GM19238 (cell line): ENCODE data around the gene BLID.

Experiments
- DNase-seq: peaks from one replicate; pipeline ENCODE4 v3.0.0; 2011; ENCODE audit warnings: low spot score; ENCODE audit not compliant: insufficient read length

BLID gene

DNA sequence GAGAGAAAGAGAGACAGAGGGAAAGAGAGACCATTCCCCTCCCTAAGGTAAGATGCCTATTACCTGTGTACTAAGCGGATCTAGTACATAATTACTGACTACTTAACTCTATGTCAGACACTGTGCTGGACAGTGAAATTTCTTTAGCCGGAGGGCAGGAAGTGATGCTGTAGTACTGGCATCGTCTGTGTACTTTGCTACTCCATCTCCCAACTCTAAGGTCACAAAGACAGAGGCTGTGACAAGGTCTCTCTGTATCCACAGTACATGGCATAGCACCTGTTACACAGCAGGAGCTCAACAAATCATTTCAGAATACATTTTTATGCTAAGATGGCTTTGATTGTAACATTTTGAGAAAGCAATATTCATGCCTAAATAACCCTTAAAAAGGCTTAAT lies 9.0 kb downstream of the BLID start:
- DNase-seq, result no peak

DNA sequence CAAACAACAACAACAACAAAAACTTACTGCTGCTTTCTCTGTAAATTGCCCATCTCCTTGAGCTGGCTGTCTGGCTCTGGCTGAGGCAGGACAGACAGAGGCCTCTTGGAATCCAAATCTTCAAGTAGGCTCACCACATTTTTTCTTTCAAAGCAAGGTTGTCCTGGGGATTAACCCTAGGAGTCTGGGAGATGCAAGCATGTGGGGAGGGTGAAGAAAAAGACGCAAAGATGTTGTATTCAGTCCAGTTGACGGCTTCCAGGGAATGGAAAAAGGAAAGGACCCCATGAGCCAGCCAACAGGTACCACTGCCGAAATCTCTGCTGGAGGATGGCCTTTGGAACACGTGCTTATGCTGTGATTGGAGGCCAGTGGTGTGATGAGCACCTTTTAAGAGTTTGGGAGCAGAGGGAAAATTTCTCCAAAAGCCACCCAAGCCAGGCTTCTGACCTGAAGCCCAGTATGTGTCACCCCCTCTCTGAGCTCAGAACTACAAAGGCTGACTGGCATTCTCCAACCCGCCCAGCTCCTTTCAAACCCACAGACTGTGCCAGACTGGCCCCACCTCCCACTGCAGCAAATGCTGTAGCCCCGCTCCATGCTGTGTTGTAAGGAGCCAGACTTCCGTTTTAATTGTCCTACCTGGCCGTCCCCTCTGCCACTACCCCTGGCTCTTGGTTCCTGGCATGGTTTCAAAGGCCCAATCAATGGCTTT lies 10.8 kb downstream of the BLID start:
- no peak for DNase-seq

DNA sequence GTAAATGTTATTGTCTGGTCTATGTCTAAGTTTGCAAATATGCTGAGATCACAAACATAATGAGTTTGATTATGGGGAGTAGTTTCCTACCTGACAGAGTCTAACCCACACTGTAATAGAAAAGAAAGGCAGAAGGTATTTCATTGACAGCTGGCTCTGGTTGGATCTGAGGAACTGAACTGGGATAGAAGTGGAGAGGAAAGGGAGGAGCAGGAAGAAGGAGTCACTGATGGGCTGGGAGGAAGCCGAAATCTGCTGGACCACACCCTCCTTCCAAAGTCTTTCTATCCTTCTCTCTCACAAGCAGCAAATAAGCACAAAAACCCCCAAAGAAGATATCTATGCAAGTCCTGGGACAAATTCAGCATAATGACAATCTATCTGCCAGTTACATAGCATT lies 11.7 kb downstream of the BLID start:
- DNase-seq, result no peak

DNA sequence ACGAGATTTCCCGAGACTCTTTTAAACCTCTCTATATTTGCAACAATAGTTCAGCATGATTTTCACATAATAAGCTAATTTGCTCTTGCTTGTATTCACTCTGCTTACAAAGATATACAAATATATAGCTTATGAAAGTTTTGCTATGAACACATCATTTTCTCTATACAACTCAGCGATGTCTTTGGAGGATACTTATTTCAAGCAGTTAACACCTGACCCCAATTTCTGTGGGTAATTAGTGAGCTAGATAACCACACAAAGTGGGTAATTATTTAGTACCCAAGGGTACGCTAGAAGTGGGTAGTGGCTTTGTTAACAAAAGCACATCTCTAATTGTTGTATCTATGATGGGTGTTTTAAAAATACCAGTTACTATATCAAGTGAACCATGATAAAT lies 12.3 kb downstream of the BLID start:
- no peak for DNase-seq

DNA sequence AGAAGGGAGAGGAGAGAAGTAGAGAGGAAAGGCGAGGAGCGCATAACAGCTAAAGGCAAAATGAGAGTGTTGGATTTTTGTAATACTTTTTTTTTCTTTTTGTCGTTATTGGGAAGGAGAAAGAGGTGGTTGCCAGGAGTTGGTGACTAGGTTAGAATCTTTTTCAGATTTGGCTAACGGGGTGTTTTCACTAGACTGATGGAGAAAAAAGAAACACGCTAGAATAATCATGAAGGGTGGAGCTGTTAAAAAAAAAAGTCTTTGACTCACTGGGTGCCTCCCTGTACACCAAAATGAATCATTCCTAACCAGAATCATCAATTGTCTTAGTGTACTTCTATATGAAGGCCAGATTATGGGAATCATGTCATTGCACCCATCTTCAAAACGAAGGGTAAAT lies 12.7 kb downstream of the BLID start:
- no peak for DNase-seq

DNA sequence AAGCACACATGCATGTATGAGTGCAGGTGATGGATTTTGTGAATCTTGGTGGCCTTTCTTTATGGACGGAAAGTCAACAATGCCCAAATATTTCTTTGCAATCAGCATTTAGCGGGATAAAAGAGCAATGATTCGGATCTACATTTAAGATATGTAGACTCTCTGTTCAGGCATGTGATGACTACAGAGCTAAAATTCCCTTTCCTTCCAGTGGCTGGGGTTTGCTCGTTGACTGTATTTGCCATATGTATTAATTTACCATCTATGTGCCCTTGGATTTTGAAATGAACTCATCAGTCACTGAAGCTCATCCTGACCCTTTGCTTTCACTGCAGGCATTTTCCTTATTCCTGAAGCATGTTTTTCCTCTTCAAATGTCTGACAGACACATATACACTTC lies 13.6 kb downstream of the BLID start:
- no peak for DNase-seq

DNA sequence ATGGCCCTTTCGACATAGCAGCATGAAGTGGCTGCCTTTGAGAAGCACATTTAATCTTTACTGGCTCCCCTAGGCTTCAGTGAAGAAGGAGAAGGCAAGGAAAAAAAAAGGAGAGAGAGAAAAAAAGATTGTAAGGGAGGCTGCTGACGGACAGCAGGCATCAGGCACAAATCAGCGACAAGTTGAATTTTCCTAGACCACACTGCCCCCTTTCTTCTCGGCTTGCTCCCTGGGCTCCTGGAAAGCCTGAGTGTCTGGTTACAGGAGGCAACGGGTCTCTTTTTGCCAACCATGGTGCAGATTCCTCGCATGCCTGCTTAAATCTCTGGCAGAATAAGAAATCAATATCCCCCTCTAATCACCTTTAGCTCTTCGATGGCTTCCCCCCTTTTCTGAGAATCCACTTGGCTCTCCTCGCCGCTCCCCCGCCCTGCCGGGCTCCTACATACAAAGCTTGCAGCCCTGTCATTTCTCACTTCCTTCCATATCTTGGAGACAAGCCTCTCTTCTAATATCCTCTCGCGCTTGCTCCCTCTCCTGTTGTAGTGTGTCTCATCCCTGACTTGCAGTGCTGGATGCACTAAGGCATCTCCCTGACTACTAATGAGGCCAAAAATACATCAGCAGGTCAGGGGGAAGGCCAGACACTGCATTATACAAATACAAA lies 14.3 kb downstream of the BLID start:
- DNase-seq, result no peak

DNA sequence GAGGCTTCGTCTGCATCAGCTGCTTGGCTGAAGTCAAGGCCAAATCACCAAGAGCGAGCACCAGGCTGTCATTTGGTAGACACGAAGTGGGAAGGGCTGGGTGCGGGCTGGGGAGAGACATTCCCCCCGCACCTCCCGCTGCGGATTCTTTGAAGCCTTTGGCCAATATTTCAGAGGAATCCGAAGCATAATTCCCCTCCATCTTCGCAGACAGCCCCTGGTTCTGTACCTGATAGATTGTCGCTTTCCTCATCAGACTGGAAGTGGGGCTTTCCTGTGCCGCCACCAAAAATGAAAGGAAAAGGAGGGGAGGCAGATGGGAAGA lies 15.3 kb downstream of the BLID start:
- no peak for DNase-seq

DNA sequence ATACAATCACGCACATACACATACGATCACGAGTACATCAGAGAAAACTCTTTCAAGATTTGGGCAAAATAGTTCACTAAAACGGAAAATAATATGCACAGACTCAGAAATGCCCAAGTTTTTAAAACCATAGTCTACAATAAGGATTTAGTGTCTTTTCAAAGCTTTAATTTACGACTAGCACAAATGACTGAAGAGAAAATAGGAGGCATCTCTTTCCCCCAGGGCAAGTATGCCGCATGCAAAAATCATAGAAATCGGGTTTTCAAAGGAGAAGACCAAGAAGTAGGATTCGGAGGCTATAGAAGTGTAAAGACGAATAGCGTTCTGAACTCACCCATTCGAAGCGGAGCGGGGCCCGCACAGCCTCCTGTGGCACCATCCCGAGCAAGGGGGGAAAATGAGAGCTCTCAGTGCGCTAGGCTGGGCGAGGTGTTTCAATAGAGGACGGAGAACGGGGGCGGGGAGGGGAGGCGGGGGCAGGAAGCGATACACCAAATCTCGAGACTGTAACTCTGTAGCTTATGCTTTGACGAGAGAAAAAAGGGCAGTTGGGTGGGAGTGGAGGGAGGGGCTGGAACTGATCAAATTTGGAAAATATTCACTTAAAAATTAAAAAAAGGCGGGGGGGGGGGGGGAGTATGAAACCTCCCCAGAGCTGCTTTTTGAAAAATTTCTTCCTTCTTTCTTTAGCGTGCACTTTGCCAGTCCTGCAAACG lies 15.8 kb downstream of the BLID start:
- DNase-seq, result no peak

DNA sequence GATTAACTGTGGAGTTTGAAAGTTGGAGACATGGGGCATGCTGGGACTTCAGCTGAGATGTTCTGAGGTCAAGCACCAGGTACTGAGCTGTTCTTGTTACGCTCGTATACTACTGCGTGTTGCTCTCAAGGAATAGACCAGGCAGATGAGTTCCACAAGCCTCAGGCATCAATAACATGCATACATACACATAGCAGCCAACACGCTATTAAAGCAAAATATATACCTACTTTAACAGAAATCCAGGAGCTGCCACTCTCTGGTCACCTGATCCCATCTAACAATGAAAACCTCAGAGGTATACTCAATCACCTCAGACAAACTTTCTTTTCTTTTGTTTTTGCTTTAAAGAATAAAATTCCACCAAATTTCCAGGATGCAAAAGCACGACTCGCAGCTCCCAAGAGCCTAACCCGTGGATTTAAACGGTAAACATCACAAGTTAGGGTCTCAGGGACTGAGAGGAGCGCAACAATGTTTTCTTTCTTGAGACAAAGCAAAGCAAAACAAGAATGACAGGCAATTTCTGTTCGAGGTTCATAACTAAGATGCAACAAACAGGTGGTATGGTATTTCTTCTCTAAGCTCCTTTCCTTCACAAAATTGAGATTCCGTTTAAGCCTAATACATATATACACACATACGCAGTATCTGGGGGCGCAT lies 16.5 kb downstream of the BLID start:
- DNase-seq, result no peak

DNA sequence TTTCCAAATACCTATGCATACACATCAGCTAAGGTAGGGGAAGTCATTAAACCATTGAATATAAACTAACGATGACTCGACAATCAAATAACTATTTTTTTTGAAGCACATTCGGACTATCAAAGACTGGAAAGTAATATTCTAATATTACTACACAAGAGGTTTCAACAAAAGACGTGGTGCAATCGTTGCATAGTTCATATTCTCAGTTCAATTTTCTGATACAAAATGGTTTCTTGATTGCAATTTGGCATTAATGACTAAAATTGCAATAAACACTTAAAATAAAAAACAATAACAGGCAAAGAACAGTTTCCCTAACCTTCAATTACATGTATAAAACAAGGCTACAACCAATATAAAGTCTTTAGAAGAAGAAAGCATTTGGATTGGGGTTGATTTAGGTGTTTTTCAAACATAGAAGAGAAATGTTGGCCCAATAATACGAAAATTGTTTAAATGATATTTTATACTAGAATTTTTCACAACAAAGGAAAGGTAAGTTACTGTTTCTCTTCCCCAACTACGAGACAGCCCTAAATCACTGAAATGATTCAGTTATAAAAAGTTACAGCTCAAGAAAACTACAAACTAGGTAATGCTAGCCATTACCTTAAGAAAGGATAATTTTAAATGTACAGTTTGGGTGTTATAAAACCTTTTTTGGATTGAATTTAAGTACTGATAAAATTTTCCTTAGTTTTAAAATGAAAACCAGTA lies 17.6 kb downstream of the BLID start:
- DNase-seq, result no peak

DNA sequence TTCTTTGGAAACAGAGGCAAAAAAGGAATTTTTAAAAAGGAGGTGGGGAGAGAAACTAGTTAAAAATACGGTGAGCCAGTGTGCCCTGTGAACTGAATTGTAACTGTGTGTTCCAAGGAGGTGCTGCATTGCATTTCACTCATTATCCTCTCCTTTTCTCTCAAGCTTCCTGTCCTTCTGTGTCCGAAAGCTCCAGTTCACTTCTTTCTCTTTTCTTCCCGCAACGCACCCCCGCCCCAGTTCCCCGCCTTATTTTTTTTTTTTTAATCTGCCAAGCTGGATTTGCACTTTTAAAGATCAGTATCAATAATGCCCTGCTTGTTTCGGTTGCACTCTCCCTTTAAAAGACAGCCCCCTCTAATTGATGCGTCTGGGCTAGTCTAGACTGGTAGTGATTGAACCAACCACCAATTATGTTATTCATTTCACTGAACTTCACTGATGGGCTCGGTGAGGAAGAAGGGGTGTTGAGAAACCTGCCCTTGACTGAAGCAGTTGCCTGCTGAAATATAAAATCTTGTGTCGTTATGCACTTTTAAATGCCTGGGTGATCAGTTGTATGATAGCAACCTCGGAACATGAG lies 18.5 kb downstream of the BLID start:
- no peak for DNase-seq

DNA sequence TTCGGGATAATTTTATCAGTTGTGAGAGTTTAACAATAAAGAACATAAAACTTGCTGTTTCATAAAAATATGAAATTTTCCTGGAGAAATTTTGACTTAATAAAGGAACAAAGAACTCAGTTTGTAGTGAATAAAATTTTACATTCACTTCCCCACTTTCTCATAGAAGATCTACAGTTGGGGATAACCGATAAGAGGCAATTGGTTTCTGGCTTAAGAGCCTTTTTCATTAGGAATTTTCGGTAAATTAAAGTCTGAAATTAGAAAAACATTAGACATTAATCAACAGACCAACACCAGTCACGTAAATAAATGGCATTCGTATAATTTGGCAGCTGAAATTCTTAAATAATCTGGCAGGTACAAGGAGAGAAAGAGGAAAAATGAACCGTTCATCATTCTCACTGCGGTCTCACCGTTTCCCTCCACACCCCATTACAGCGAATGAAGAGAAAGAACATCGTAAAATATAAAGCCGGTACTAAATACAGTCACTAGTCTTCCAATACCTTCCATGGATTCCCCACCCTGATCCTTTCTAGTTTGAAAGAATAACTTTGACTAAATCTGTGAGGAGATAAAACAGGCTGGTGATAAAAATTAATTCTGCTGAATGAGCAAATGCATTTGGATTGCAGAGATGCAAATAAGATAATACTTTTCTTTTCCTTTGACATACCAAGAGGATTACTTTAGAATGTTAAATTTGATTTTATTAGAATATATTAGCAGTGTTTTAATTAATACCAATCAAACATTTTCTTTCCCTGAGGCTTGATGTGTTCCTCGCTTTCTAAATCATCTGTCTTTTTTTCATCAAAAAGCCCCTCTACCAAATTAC lies 19.5 kb downstream of the BLID start:
- DNase-seq, result no peak

DNA sequence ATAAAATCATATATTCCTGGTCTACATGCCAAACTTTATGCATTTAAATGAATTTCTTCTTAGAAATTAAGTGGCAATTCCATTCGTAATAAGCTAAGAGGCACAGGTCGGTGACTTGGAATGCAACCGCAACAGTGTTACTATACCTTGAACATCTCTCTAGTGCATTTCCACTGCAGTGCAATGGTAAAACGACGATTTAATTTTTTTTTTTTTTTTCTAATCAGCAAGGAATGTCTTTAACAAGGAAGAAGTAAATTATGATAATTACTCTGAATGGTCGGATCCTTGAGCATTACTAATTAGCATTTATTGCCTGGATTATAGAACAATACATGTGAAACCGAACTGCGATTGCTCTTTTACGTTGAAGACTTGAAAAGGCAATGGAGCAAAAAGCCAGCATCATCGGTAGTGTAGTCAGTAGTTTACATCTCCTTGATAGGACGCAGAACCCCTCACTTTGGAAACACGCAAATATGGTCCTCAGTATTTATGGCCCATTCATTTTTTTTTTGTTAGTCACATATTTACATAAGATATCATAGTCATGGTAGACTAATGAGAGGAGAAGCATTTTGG lies 20.2 kb downstream of the BLID start:
- DNase-seq, result no peak

DNA sequence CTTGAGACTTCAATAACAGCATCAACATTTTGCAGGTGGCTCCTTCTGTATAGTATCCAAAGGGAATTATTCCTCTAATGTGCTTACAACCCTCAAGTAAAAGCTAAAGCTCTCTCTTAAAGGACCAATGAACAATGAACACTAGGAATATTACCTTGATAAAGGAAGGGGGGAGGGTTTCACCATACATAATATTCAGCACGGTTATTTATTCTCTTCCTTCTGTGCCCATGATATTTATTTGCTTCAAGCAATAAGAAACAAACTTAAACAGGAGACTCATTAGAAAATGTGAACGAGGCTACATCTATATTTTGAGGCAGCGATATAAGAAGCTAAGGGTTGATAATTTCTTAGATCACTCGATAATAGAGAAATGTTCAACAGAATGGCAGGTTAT lies 21.2 kb downstream of the BLID start:
- no peak for DNase-seq

DNA sequence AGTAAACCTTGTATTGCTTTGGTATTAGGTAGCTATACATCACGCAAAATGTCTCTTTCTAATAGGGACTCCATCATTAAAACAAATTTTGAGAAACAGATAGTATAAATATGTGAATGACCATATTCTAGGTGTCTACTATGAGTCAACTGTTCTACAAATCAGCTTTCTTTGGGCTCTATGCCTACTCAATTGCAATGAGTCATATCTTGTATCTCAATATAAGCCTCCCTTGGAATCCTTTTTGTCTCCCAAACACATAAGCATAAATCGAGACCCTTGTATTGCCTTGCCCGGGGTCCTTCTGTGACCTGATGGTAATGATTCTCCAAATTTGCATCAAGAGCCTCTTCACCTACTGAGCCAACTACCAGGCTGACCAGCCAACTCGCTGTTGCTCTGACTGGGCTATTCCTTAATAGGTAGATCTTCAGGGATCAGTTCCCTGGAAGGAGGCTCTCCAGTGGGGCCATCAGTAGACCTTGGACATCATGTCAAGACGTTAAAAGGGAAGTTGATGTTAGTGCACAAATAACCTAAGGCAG lies 22.2 kb downstream of the BLID start:
- no peak for DNase-seq

DNA sequence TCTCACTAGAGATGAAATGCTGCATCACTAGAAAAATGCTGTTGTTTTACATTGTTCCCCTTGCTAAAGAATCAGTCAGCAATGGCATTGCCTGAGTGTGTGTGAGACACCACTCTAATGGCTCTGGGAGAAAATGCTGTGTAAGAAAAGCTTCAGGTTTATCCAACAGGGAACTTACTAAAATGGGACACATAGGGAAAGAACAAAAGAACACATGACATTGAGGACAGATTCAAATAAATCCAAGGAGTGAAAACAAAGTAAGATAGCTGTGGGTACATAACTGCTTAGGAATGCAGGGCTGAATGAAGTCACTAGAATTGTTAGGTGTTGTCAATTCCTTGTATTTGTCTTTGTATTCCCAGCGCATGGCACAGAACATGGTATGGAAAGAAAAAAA lies 24.2 kb downstream of the BLID start:
- DNase-seq, result no peak

DNA sequence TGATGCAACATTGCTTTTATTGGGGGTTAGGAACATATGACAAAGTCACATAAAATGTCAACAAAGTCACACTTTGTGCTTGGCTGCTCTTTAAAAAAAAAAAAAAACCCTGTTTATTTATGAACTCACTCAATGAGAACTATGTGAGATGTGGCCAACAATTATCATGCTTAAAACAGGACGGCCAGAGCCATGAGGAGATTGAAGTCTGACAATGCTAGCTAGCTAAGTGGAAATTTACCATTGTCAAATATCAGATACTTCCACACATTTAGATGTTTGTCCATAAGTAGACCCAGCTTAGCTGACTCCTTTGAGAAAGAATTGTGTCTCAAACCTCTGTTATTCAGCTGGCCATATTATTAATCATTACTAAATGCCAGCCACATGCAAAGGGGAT lies 26.9 kb downstream of the BLID start:
- DNase-seq, result no peak

DNA sequence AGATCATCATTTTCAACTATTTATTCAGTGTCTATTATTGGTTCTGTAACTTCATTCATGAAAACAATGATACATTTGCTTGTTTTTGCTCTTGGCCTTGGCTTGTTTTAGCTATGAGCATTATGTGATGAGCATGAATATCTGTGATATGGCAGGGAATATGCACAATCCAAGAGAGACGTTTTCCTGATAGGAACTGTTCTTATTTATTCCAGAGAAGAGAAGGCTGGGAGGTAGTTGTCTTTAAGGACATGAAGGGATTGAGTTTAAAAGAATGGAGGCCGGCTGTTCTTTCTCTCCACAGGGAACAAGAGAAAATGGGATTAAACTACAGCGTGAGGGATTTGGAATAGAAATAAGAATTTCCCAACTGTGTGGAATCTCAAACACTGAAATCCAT lies 30.3 kb downstream of the BLID start:
- no peak for DNase-seq

DNA sequence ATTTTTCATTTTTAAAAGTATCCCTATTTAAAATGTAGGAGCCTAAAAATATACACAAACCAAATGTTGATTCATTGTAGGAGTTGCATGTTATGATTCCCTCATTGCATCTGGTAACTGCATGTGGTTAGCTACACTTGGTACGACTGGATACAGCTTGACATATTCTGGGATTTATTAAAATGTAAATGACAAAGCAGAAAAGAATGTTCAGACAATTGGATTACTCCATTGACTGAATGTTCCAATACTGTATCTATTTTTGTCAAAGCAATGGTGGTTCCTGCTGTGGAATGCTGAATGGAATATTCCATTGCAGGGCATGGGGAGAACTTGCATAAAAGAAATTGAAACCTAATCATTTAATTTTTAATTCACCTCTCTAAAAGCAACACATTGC lies 30.8 kb downstream of the BLID start:
- no peak for DNase-seq
